SW 1271 (cell line): ENCODE data around the gene CNOT2.
A peak's percentile ranks its signal among the peaks of the same experiment; 100 is the strongest.
"Not testable (repeated sequence)": the region's sequence is repeated elsewhere in the genome, so short reads cannot be mapped to it uniquely, and the experiment has no call there.

Experiments used
- DNase-seq, 2 experiments: peaks; one replicate each; lab custom pipeline; 2025; lab: John Stamatoyannopoulos, UW

CNOT2 gene

GRCh38 chr12:70365398-70365647 is 122.1 kb downstream of the CNOT2 start:
- DNase-seq: no peak

DNA sequence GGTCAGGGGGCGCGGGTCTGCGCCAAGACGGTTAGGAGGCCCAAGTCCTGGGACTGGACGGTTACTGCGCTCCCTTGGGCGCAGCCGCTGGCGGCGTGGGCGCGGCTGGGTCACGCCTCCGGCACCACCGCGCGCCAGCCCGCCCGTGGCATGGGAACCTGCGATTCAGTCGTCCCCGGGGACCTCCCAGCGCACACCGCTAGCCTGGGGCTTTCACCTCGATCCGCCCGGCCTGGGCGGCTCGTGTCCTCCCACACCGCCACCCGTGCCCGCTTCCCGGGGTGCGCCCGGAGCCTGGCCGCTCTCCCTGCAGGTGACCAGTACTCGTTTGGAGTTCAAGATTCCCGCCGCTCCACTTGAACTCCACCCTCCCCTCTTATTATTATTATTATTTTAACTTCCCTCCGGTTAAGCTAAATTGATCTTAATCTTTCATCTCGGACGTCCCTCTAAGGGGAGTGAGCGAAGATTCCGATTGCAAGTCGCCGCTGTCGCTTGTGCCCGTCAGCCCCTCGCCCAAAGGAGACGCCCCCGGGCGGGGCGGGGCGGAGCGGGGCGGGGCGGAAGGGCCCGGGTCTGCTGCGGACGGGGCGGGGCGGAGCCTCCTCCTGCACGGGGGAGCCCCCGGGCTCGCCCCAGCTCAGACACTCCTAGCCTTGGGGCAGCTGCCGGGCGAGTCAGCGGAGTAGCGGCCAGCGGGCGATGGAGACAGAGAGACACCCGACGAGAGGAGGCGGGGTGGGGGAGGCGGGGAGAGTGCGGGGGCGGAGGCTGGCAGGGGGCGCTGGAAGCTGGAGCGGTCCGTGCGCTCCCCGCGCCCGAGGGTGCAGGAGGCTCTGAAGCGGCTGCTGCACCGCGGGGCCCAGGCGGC is 122.7 kb downstream of the CNOT2 start, which contains the start of gene KCNMB4:
KCNMB4 (plus strand) TSS at position 643 of the 871 bp plus-strand sequence. CDS start 445 bp downstream, outside the sequence.
- DNase-seq: peak; percentile 29 to 73

- DNase-seq: peak; percentile 3 to 25
These were observed 123.5 kb downstream of the CNOT2 start for GRCh38 chr12:70366581-70367257.

- no peak for DNase-seq
These were observed 124.3 kb downstream of the CNOT2 start for GRCh38 chr12:70367258-70368141.

GRCh38 chr12:70372881-70373280 is 129.6 kb downstream of the CNOT2 start:
- DNase-seq: no peak

GRCh38 chr12:70379846-70380245 is 136.6 kb downstream of the CNOT2 start:
- no peak for DNase-seq

- no peak for DNase-seq
These were observed 140.3 kb downstream of the CNOT2 start for GRCh38 chr12:70383484-70383883.

DNA sequence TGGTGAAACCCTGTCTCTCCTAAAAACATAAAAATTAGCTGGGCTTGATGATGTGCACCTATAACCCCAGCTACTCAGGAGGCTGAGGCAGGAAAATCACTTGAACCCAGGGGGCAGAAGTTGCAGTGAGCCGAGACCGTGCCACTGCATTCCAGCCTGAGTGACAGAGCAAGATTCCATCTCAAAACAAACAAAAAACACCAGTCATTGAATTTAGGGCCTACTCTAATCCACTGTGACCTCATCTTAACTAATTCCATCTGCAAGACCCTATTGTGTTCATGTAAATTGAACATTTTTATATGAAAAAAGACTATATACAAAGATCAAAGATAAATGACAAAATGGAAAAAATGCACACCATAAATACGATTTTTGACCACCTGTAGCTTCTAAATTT is 140.7 kb downstream of the CNOT2 start:
- DNase-seq: no peak

DNA sequence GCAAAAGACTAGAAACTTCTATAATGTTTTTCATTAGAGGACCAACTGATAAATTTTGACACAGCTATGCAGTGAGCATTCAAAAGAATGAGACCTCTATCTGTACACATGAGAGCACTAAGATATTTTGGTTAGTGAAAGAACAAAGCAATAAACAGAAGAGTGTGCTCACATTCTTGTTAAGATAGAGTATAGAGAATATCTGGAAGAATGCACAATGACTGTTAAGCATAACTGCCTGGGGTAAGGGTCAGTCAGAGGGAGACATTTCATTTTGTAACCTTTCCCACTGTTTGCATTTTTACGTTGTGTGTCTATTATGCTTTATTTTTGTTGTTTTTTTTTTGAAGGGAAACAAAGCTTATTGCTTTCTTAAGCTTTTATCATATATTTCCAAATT is 143.5 kb downstream of the CNOT2 start:
- no peak for DNase-seq

DNA sequence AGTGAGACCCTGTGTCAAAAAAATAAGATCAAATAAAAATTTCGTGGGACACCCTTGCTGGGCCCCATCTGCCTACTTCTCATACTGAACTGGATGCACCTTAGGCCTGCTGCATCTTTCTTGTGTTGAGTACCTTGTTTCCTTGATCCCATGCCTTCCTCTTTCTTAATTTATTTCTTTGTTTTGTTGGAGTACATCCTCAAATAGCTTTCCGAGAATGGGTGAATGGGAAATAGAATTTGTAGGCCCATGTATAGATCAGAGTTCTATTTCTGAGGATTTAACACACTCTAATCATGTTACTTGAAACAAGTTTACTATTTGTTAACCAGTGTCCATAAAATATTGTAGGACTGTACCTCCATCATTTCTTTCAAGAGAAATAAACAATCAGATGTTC is 146.4 kb downstream of the CNOT2 start:
- no peak for DNase-seq

DNA sequence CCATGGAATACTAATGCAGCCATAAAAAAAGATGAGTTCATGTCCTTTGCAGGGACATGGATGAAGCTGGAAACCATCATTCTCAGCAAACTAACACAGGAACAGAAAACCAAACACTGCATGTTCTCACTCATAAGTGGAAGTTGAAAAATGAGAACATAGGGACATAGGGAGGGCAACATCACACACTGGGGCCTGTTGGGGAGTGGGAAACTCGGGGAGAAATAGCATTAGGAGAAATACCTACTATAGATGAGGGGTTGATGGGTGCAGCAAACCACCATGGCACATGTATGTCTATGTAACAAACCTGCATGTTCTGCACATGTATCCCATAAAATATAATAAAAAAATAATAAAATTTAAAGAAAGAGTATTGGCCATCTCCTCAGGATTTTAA is 149.4 kb downstream of the CNOT2 start:
- DNase-seq: not testable (repeated sequence)

- DNase-seq: no peak
These were observed 150.7 kb downstream of the CNOT2 start for GRCh38 chr12:70393787-70394499.

GRCh38 chr12:70398002-70398401 is 154.8 kb downstream of the CNOT2 start:
- no peak for DNase-seq

- DNase-seq: no peak
These were observed 155.6 kb downstream of the CNOT2 start for GRCh38 chr12:70398862-70399261.

- no peak for DNase-seq
These were observed 156.1 kb downstream of the CNOT2 start for GRCh38 chr12:70399311-70399710.

DNA sequence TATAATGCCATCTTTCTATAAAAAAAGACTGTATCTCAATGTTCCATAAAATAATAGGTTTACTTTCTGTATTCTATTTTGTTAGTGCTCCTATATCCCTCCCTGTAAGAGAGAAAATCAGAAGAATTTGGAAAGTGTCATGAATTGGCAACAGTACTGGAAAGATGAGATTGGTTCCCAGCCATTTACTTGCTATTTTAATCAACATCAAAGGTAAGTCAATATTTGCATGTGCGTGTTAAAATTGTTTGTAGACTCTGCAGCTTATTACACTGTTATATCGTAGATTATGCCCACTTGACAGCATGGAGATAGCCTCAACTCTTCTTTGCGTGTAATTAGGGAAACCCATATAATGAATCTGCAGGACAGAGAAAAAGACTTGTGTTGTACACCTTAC is 156.9 kb downstream of the CNOT2 start:
- DNase-seq: no peak

- no peak for DNase-seq
These were observed 159.4 kb downstream of the CNOT2 start for GRCh38 chr12:70402597-70402996.

DNA sequence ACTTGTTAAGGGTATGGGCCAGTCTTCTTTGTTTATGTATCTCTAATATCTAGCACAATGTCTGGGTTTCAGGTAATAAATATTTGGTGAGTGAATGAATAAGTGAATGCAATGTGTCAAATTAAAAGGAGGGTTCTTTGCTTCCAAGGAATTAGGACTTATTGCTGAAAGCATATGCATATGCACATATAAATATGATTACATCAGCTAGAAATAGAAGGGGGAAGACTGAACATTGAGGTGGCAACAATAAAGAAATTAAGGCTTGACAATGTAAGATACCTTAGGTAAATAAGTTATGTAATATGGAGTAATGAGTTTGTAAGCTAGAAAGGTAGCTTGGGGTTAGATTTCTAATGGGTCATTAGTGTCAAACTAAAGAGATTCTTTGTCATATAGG is 160.6 kb downstream of the CNOT2 start:
- DNase-seq: no peak
